ENCODE results near the gene GALNT15. TPM values are rescaled to one million over a fixed set of nuclear protein-coding genes. Genes with fewer than 3 reads are reported as not detected.

GALNT15 gene
- total RNA-seq, 4 donors from 2014 or later, result 75.4 to 297 (median 134) TPM

DNA sequence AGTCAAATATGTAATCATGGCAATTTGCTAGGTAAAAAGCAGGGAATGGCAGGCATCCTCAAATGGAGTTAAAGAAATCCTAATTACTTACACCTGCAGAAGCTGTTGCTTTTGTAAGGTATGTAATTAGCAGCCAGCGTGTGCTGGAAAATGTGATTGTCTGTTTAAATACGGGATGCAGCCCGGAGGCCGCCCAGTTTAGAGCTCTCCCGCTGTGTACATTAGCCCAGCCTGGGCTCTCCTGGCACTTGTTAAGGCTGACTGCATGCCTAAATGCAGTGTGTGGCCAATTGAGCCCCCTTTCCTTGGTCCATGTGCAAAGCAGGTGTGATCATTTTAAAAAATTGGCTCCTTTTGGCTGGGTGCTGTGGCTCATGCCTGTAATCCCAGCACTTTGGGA, 81.2 kb downstream of the GALNT15 start:
- Histone ChIP-seq H3K27me3 (no peaks in the 10 kb centered on the region), H3K4me1 (no peaks in the 10 kb centered on the region), H3K4me3 (no peak overlapping the region), H3K36me3 (peaks cover 0 to 41% of the 10 kb centered on the region in 2 donors), H3K9me3 (no peaks in the 10 kb centered on the region), H3K27ac (no peak overlapping the region)
- WGBS, 2 donors (ENCODE audit: low coverage in 1 of 2), result 81 to 83% methylated on average over 4 to 5 of the region's 5 CpGs
- ATAC-seq, result no peak
- TF ChIP-seq POLR2A (IDR thresholded peaks at IDR 0.05) (no peak), CTCF (IDR thresholded peaks at IDR 0.05) (no peak), POLR2AphosphoS5 (IDR thresholded peaks at IDR 0.05) (no peak), EP300 (IDR thresholded peaks at IDR 0.05) (no peak)

DNA sequence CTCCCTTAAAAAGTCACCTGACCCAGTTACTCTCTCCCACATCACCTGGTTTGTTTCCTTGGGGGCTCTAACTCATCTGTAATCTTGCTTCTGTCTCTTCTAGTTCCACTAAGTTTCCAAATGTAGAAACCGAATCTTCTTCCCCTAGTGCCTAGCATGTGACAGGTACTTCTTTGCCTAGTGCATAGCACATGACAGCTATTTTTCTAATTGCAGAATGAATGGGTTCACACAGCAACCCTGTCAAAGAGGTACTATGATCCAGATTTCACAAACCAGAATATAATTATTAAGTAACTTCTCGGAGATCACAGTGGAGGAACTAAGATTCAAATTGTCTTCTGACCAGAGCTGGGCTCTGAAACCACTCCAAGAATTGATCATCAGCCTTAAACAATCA, 82.8 kb downstream of the GALNT15 start:
- no peak for ATAC-seq
- TF ChIP-seq CTCF (IDR thresholded peaks at IDR 0.05) (no peak), POLR2A (IDR thresholded peaks at IDR 0.05) (no peak), POLR2AphosphoS5 (IDR thresholded peaks at IDR 0.05) (no peak), EP300 (IDR thresholded peaks at IDR 0.05) (no peak)
- no peak overlapping the region for H3K27ac ChIP-seq
- no peaks in the 10 kb centered on the region for H3K27me3 ChIP-seq
- peaks cover 0 to 57% of the 10 kb centered on the region in 2 donors for H3K36me3 ChIP-seq
- no peaks in the 10 kb centered on the region for H3K9me3 ChIP-seq
- peaks cover 0 to 11% (median 0%) of the 10 kb centered on the region in 3 donors for H3K4me1 ChIP-seq
- 57 to 83% methylated on average over 2 of the region's 2 CpGs for WGBS, 2 donors (ENCODE audit: low coverage in 1 of 2)
- H3K4me3 ChIP-seq, result no peak overlapping the region

DNA sequence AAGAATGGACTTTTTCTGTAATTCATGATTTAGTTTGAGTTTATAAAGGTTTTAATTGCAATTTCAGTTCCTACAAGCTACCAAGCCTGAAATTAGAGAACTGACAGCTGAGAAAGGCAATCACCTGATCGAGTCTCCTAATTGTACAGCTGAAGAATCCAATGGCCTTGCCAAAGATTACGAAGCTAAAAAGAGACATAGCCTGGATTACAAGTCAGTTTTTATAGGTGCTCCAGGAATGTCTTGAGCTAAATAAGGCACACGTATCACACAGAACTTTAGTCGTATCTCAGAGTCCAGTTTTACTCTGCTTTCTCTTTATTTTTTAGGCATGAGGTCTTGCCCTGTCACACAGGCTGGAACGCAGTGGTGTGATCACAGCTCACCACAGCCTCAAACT, 83.7 kb downstream of the GALNT15 start:
- TF ChIP-seq POLR2AphosphoS5 (IDR thresholded peaks at IDR 0.05) (no peak), POLR2A (IDR thresholded peaks at IDR 0.05) (no peak), CTCF (IDR thresholded peaks at IDR 0.05) (no peak), EP300 (IDR thresholded peaks at IDR 0.05) (no peak)
- Histone ChIP-seq H3K27ac (no peak overlapping the region), H3K9me3 (no peaks in the 10 kb centered on the region), H3K36me3 (peaks cover 0 to 57% of the 10 kb centered on the region in 2 donors), H3K27me3 (no peaks in the 10 kb centered on the region), H3K4me1 (peaks cover 0 to 19% (median under 1%) of the 10 kb centered on the region in 3 donors), H3K4me3 (no peak overlapping the region)
- WGBS, 2 donors (ENCODE audit: low coverage in 1 of 2), result 56 to 75% methylated on average over 4 to 5 of the region's 5 CpGs
- no peak for ATAC-seq

DNA sequence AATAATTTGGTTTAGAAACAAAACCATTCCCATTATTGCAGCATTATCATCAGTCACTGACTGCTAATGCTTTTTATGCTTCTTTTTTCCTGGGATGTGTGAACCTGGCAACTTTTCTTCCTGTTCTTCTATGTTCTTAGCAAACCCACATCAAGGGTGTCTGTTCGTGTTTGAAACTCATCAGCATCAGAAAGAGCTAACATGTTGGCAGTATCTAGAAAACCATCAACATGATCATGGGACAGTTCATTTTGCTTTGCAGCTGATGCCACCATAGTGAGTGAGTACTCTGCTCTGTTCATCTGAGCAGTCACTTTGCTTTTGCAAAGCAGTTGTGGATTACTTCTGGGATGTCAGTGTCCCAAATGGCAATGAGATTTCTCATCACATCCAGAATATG, 84.4 kb downstream of the GALNT15 start:
- H3K27ac ChIP-seq, result no peak overlapping the region
- TF ChIP-seq POLR2A (IDR thresholded peaks at IDR 0.05), result no peak
- no peak for TF ChIP-seq EP300 (IDR thresholded peaks at IDR 0.05)
- no peak for TF ChIP-seq POLR2AphosphoS5 (IDR thresholded peaks at IDR 0.05)
- TF ChIP-seq CTCF (IDR thresholded peaks at IDR 0.05), result no peak
- no peak overlapping the region for H3K4me3 ChIP-seq
- H3K4me1 ChIP-seq, result peaks cover 0 to 26% (median 4%) of the 10 kb centered on the region in 3 donors
- peaks cover 0 to 57% of the 10 kb centered on the region in 2 donors for H3K36me3 ChIP-seq
- WGBS, 2 donors (ENCODE audit: low coverage in 1 of 2), result 42 to 80% methylated on average over 1 of the region's 1 CpG
- H3K9me3 ChIP-seq, result no peaks in the 10 kb centered on the region
- no peaks in the 10 kb centered on the region for H3K27me3 ChIP-seq
- ATAC-seq, result no peak

- Histone ChIP-seq H3K36me3 (peaks cover 0 to 57% of the 10 kb centered on the region in 2 donors), H3K27me3 (no peaks in the 10 kb centered on the region), H3K4me3 (no peak overlapping the region), H3K27ac (no peak overlapping the region), H3K9me3 (no peaks in the 10 kb centered on the region), H3K4me1 (peaks cover 0 to 31% (median 4%) of the 10 kb centered on the region in 3 donors)
- WGBS, 2 donors (ENCODE audit: low coverage in 1 of 2), result 83 to 92% methylated on average over 1 of the region's 1 CpG
- TF ChIP-seq POLR2A (IDR thresholded peaks at IDR 0.05) (no peak), EP300 (IDR thresholded peaks at IDR 0.05) (no peak), POLR2AphosphoS5 (IDR thresholded peaks at IDR 0.05) (no peak), CTCF (IDR thresholded peaks at IDR 0.05) (no peak)
- no peak for ATAC-seq
These were observed 85.6 kb downstream of the GALNT15 start for GRCh38 chr3:16260046-16260445.
